ENCODE measurements around the gene MACROH2A1. TPM values are rescaled to one million over a fixed set of nuclear protein-coding genes. Genes with fewer than 3 reads are reported as not detected.

MACROH2A1 gene
- total and polyA plus RNA-seq, 2 of the 4 experiments (the other 2 are of a cell fraction): 122 to 126 TPM

- ATAC-seq (ENCODE audit: low read depth) (peak; percentile 22), DNase-seq (peak; percentile 56)
- Histone ChIP-seq H3K79me1 (ENCODE audit: low read depth in 1 of 2, low read length in 2 of 2) (no peaks in the 10 kb centered on the region), H3K23ac (ENCODE audit: low read depth, low read length) (peak overlapping the region; percentile 37; the same call in 1 of the 2 replicates), H3K56ac (ENCODE audit: extremely low read depth, insufficient read depth, low read length) (no peak overlapping the region), H2BK15ac (ENCODE audit: low read depth, low read length) (peak overlapping the region; percentile 39; the same call in 1 of the 3 replicates), H3K4me2 (ENCODE audit: low read depth, low read length) (peak overlapping the region; percentile 10; the same call in 1 of the 2 replicates), H3K4me1 (ENCODE audit: control insufficient read depth, insufficient read depth, low read length) (peaks cover 24% of the 10 kb centered on the region), H3K9ac (ENCODE audit: low read depth, low read length) (no peak overlapping the region), H4K20me1 (ENCODE audit: insufficient read depth, low read length) (0 out of 2 replicates have a peak, but pooled peaks cover 3% of the 10 kb centered on the region), H2AK9ac (replicated peaks; ENCODE audit: low read depth, low read length, poor library complexity) (peak overlapping the region; percentile 81), H4K5ac (ENCODE audit: low read depth, low read length) (peak overlapping the region; percentile 17), H3K27ac (ENCODE audit: insufficient read depth, low read length) (peak overlapping the region; percentile 34; the same call in 1 of the 2 replicates), H4K91ac (ENCODE audit: insufficient read depth, low read depth, low read length) (peak overlapping the region; percentile 4; the same call in 1 of the 2 replicates), H2AK5ac (ENCODE audit: low read depth, low read length) (peak overlapping the region; percentile 89), H3K27me3 (ENCODE audit: control insufficient read depth, insufficient read depth, low read length) (no peaks in the 10 kb centered on the region), H3K14ac (replicated peaks; ENCODE audit: low read depth, low read length) (peak overlapping the region; percentile 42), H3K4ac (ENCODE audit: low read depth, low read length) (peak overlapping the region; percentile 62), H3K4me3 (ENCODE audit: insufficient read depth, low read depth, low read length) (no peak overlapping the region), H3K9me1 (ENCODE audit: insufficient read depth, low read length) (peaks cover 17% of the 10 kb centered on the region), H2BK120ac (ENCODE audit: low read depth, low read length) (peak overlapping the region; percentile 77), H3K18ac (ENCODE audit: low read depth, low read length) (peak overlapping the region; percentile 31), H2BK20ac (ENCODE audit: low read depth, low read length) (peak overlapping the region; percentile 81; the same call in 1 of the 2 replicates), H2AFZ (replicated peaks; ENCODE audit: low read length, poor library complexity) (peak overlapping the region; percentile 91), H3K36me3 (ENCODE audit: control insufficient read depth, insufficient read depth, low read length) (no peaks in the 10 kb centered on the region), H4K8ac (ENCODE audit: low read depth in 2 of 2, low read length in 2 of 2) (peak overlapping the region; percentile 54 to 73; a peak in 2 of 4 replicates), H2BK5ac (ENCODE audit: low read depth, low read length, poor library complexity, severe bottlenecking) (peak overlapping the region; percentile 42), H3K9me3 (ENCODE audit: control insufficient read depth, insufficient read depth, low read length) (peaks cover under 1% of the 10 kb centered on the region)
- no TSS peak for BruUV-seq (replicated peaks)
- in situ Hi-C loops (cut with MboI; ENCODE audit: low sequenced_read_pairs) (no loop called here), intact Hi-C loops (cut with micrococcal nuclease) (loop anchor here (10.0 kb wide), 1 partner anchor 229 kb away; no protein-coding TSS in a partner anchor), dilution Hi-C loops (cut with HindIII; ENCODE audit: low sequenced_read_pairs, unreplicated experiment) (no loop called here)
- 57% methylated on average over 4 of the region's 12 CpGs; no CpG with 5 or more reads in 1 of the 2 experiments for WGBS, 2 experiments (ENCODE audit: extremely low coverage in 2 of 2, insufficient read length in 1 of 2)
- ChIA-PET POLR2A (ENCODE audit: unreplicated experiment) (interaction anchor here (0.7 kb wide), 1 partner anchor 34 kb away, joined by 3 read pairs; no protein-coding TSS in a partner anchor), CTCF (interaction anchor here (0.9 to 1.2 kb wide), 4 partner anchors 11 to 127 kb away, joined by 3 to 4 read pairs (median 3); no protein-coding TSS in a partner anchor)
- TF ChIP-seq MAFK (IDR thresholded peaks at IDR 0.05; ENCODE audit: low read depth, low read length): no peak
- TF ChIP-seq MAZ (IDR thresholded peaks at IDR 0.05; ENCODE audit: borderline replicate concordance, low read depth, low read length): no peak
- 0 out of 2 replicates have a peak, but pooled peaks have one; percentile 0 for TF ChIP-seq FOS (IDR thresholded peaks at IDR 0.05; ENCODE audit: low read depth, low read length)
- no peak for TF ChIP-seq CHD1 (IDR thresholded peaks at IDR 0.05; ENCODE audit: low read depth, low read length)
- peak; percentile 85 for TF ChIP-seq CEBPB (IDR thresholded peaks at IDR 0.05; ENCODE audit: low read depth, low read length)
- TF ChIP-seq RCOR1 (IDR thresholded peaks at IDR 0.05; ENCODE audit: insufficient replicate concordance, low read length): no peak
- TF ChIP-seq RAD21 (IDR thresholded peaks at IDR 0.05; ENCODE audit: low read length): no peak
- TF ChIP-seq SMC3 (IDR thresholded peaks at IDR 0.05; ENCODE audit: low read depth, low read length): no peak
- no peak for TF ChIP-seq RFX5 (IDR thresholded peaks at IDR 0.05; ENCODE audit: low read depth, low read length)
These were observed 34.8 kb upstream of the MACROH2A1 start for GRCh38 chr5:135433681-135434426.

All from IMR-90 (cell line).